ENCODE results near the gene SORCS1.

Gene SORCS1

DNA sequence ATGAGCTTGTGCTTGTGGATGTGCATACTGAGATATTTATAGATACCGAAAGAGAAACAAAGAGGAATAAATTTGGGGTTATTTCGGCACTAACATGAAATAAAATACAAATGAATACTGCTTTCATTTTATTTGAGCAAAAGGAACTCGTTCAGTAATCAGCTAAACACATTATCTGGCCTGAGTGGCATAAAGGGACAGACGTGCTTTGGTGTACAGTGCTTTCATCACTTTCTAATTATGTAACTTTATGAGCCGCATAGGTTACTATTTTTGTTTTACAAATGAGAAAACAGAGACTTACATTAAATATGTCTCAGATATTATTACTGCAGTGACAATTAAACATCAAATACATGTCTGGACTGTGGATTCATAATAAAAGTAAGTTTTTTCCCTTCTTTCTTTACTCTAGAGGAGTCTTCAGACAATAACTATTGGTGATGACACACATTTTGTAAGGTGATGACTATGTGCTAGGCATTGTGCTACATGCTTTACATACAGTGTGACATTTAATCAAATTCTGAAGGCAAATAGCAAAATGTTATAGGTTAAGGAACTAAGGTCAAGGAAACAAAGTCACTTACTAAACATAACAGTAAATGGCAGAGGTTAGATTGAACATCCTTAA, 503.3 kb downstream of the SORCS1 start:
- DNase-seq (ENCODE audit: low read depth, low spot score) = no peak
- no peak for TF ChIP-seq CTCF (IDR thresholded peaks at IDR 0.05; ENCODE audit: low read depth, low read length)
- in situ Hi-C loops (cut with HindIII; ENCODE audit: low sequenced_read_pairs) = no loop called here
- no peak overlapping the region for H3K4me3 ChIP-seq (ENCODE audit: low read depth, low read length)

GRCh38 chr10:106660550-106660949, 504.0 kb downstream of the SORCS1 start:
- in situ Hi-C loops (cut with HindIII; ENCODE audit: low sequenced_read_pairs) = no loop called here
- no peak overlapping the region for H3K4me3 ChIP-seq (ENCODE audit: low read depth, low read length)
- TF ChIP-seq CTCF (IDR thresholded peaks at IDR 0.05; ENCODE audit: low read depth, low read length) = no peak
- DNase-seq (ENCODE audit: low read depth, low spot score) = no peak

GRCh38 chr10:106655636-106656035, 508.9 kb downstream of the SORCS1 start:
- TF ChIP-seq CTCF (IDR thresholded peaks at IDR 0.05; ENCODE audit: low read depth, low read length) = no peak
- DNase-seq (ENCODE audit: low read depth, low spot score) = no peak
- in situ Hi-C loops (cut with HindIII; ENCODE audit: low sequenced_read_pairs) = no loop called here

DNA sequence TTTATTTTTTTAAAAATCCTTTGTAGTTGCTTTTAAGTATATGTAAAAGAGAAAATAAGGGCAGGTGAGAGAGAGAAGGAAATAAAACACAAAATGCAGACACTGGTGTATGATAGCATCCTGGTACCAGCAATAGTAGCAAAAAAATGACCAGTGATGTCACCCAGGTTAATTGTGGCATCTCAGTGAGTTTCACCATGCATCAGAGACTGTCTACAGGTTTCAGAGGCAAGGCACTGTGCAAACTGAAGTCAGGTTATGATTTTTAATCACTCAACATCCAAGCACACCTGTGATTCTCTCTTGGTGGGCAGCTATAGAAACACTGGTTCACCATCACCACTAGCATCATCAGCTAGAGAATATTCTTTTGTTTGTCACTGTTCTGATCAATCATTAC, 509.3 kb downstream of the SORCS1 start:
- in situ Hi-C loops (cut with HindIII; ENCODE audit: low sequenced_read_pairs) = no loop called here
- no peak for TF ChIP-seq CTCF (IDR thresholded peaks at IDR 0.05; ENCODE audit: low read depth, low read length)
- DNase-seq (ENCODE audit: low read depth, low spot score) = no peak
- H3K4me3 ChIP-seq (ENCODE audit: low read depth, low read length) = no peak overlapping the region

More at GRCh38 chr10:106655636-106656035, 508.9 kb downstream of the SORCS1 start:
- H3K4me3 ChIP-seq (ENCODE audit: low read depth, low read length) = no peak overlapping the region

DNA sequence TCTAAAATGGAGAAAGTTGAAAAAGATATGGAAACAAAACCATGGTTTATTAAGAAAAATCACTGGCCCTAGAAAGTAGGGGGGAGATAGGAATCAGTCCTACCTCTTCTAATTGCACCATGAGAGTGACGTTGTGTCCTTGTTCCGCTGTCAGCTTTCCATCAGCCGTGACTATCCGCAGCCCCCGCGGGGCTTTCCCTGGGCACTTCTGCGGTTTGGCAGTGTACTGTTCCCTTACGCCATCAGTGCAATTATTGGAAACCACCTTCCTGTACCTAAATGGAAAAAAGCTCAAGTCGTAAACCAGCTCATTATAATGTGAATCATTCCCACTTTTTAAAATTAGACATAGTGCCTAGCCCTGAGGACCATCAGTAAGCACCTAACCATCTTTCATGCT, 512.2 kb downstream of the SORCS1 start:
- no peak for DNase-seq (ENCODE audit: low read depth, low spot score)
- TF ChIP-seq CTCF (IDR thresholded peaks at IDR 0.05; ENCODE audit: low read depth, low read length) = no peak
- in situ Hi-C loops (cut with HindIII; ENCODE audit: low sequenced_read_pairs) = no loop called here
- H3K4me3 ChIP-seq (ENCODE audit: low read depth, low read length) = no peak overlapping the region

- in situ Hi-C loops (cut with HindIII; ENCODE audit: low sequenced_read_pairs) = no loop called here
- no peak for DNase-seq (ENCODE audit: low read depth, low spot score)
- no peak for TF ChIP-seq CTCF (IDR thresholded peaks at IDR 0.05; ENCODE audit: low read depth, low read length)
- no peak overlapping the region for H3K4me3 ChIP-seq (ENCODE audit: low read depth, low read length)
Observed at GRCh38 chr10:106648534-106649481, 515.7 kb downstream of the SORCS1 start.

Data from astrocyte of the spinal cord (primary cell).